GM21786 (cell line): ENCODE data around the gene TNFAIP8L1.

Source experiments
- ATAC-seq: cut with Tn5 transposase; IDR thresholded peaks from one replicate; pipeline ENCODE4 v1.9.1; 2021; ENCODE audit not compliant: unreplicated experiment

TNFAIP8L1 gene

GRCh38 chr19:4647676-4648644 is 8.6 kb downstream of the TNFAIP8L1 start:
- no peak for ATAC-seq

GRCh38 chr19:4649392-4650047 is 10.2 kb downstream of the TNFAIP8L1 start:
- no peak for ATAC-seq

- ATAC-seq: no peak
These were observed 10.8 kb downstream of the TNFAIP8L1 start for GRCh38 chr19:4650159-4650558.

GRCh38 chr19:4652075-4652474 is 12.8 kb downstream of the TNFAIP8L1 start:
- ATAC-seq: no peak

- no peak for ATAC-seq
These were observed 14.6 kb downstream of the TNFAIP8L1 start for GRCh38 chr19:4653793-4654436.

GRCh38 chr19:4654437-4655361 is 15.4 kb downstream of the TNFAIP8L1 start:
- ATAC-seq: no peak

- no peak for ATAC-seq
These were observed 16.8 kb downstream of the TNFAIP8L1 start for GRCh38 chr19:4656102-4656501.

- no peak for ATAC-seq
These were observed 17.9 kb downstream of the TNFAIP8L1 start for GRCh38 chr19:4657262-4657661.

GRCh38 chr19:4657835-4658234 is 18.5 kb downstream of the TNFAIP8L1 start:
- ATAC-seq: no peak

- no peak for ATAC-seq
These were observed 21.0 kb downstream of the TNFAIP8L1 start for GRCh38 chr19:4660181-4660791.

- ATAC-seq: no peak
These were observed 21.7 kb downstream of the TNFAIP8L1 start for GRCh38 chr19:4660993-4661392.

- ATAC-seq: no peak
These were observed 22.8 kb downstream of the TNFAIP8L1 start for GRCh38 chr19:4662020-4662695.

GRCh38 chr19:4662812-4663211 is 23.5 kb downstream of the TNFAIP8L1 start:
- no peak for ATAC-seq

GRCh38 chr19:4664642-4665041 is 25.3 kb downstream of the TNFAIP8L1 start:
- no peak for ATAC-seq

- peak; percentile 76 for ATAC-seq
These were observed 30.6 kb downstream of the TNFAIP8L1 start, which contains the start of gene MYDGF for GRCh38 chr19:4669723-4670480. Gene MYDGF (minus strand): TSS chr19:4670342. CDS start chr19:4670334, 8 bp downstream.

GRCh38 chr19:4671185-4671851 is 32.0 kb downstream of the TNFAIP8L1 start:
- ATAC-seq: no peak

- ATAC-seq: no peak
These were observed 33.9 kb downstream of the TNFAIP8L1 start for GRCh38 chr19:4673216-4673615.

- ATAC-seq: no peak
These were observed 34.4 kb downstream of the TNFAIP8L1 start for GRCh38 chr19:4673726-4674125.
